Common myeloid progenitor, CD34-positive (primary cell): Measurements from ENCODE around the gene ANKS1A.

Experiments used
- CTCF ChIA-PET: fragments of 350-600 bp; sonication (Branson Sonifier 250); formaldehyde crosslinking; loops from one replicate; lab custom pipeline; 2021; ENCODE audit warnings: antibody characterized with exemption; lab: Charles Lee
- POLR2A ChIA-PET: fragments of 350-600 bp; sonication (Branson Sonifier 250); formaldehyde crosslinking; loops from one replicate; lab custom pipeline; 2021; ENCODE audit warnings: antibody characterized with exemption; lab: Charles Lee
- DNase-seq, 3 donors: peaks; one replicate each; pipeline versions ENCODE4 v3.0.0 to v3.0.0-alpha.2; 2013
- H3K27ac ChIP-seq, 2 experiments: 1 replicate in 1 of 2; 2 replicates in 1 of 2; pipeline ENCODE4 v1.7.0; 2013; ENCODE audit warnings: inconsistent platforms in 2 of 2, low read length in 2 of 2, mild to moderate bottlenecking in 2 of 2, low read depth in 1 of 2, moderate library complexity in 1 of 2; ENCODE audit not compliant: severe bottlenecking in 2 of 2, insufficient read depth in 1 of 2, poor library complexity in 1 of 2
- H3K27me3 ChIP-seq, 5 experiments: replicated peaks in 2 of 5; 1 replicate in 3 of 5; 2 replicates in 2 of 5; pipeline versions ENCODE4 v1.6.1 to v1.7.0; 2013; ENCODE audit warnings: low read length in 4 of 5, mild to moderate bottlenecking in 2 of 5, moderate library complexity in 2 of 5, inconsistent platforms in 1 of 5; ENCODE audit not compliant: insufficient read depth in 5 of 5, control insufficient read depth in 4 of 5
- H3K36me3 ChIP-seq, 4 experiments: 1 replicate in 2 of 4; 2 replicates in 2 of 4; pipeline versions ENCODE4 v1.6.1 to v1.7.0; 2013; ENCODE audit warnings: low read length in 3 of 4, control low read depth in 1 of 4, mild to moderate bottlenecking in 1 of 4; ENCODE audit not compliant: control insufficient read depth in 4 of 4, insufficient read depth in 4 of 4
- H3K4me1 ChIP-seq, 4 experiments: 1 replicate in 3 of 4; 2 replicates in 1 of 4; pipeline versions ENCODE4 v1.6.1 to v1.7.1; 2013; ENCODE audit warnings: low read length in 3 of 4, mild to moderate bottlenecking in 3 of 4, control low read depth in 1 of 4, inconsistent platforms in 1 of 4, moderate library complexity in 1 of 4; ENCODE audit not compliant: control insufficient read depth in 4 of 4, insufficient read depth in 4 of 4; ENCODE audit errors: control extremely low read depth in 1 of 4
- H3K4me3 ChIP-seq, 7 experiments: 1 replicate in 4 of 7; 2 replicates in 3 of 7; pipeline versions ENCODE4 v1.5.1 to v1.7.0; 2013; ENCODE audit warnings: mild to moderate bottlenecking in 7 of 7, low read length in 6 of 7, moderate library complexity in 6 of 7, inconsistent platforms in 2 of 7, low read depth in 2 of 7, control low read depth in 1 of 7; ENCODE audit not compliant: insufficient read depth in 4 of 7, control insufficient read depth in 1 of 7; ENCODE audit errors: extremely low read depth in 1 of 7
- H3K9me3 ChIP-seq, 5 experiments: 1 replicate in 4 of 5; 2 replicates in 1 of 5; pipeline versions ENCODE4 v1.6.1 to v1.7.1; 2013; ENCODE audit warnings: low read length in 4 of 5, mild to moderate bottlenecking in 2 of 5, inconsistent platforms in 1 of 5, low read depth in 1 of 5, moderate library complexity in 1 of 5; ENCODE audit not compliant: control insufficient read depth in 4 of 5, insufficient read depth in 2 of 5; ENCODE audit errors: control extremely low read depth in 1 of 5
- WGBS: methylation state at CpG from one replicate; pipeline ENCODE4 v1.1.5; 2013; ENCODE audit not compliant: insufficient coverage; 5-methylcytosine and 5-hydroxymethylcytosine counted together

The ANKS1A gene

DNA sequence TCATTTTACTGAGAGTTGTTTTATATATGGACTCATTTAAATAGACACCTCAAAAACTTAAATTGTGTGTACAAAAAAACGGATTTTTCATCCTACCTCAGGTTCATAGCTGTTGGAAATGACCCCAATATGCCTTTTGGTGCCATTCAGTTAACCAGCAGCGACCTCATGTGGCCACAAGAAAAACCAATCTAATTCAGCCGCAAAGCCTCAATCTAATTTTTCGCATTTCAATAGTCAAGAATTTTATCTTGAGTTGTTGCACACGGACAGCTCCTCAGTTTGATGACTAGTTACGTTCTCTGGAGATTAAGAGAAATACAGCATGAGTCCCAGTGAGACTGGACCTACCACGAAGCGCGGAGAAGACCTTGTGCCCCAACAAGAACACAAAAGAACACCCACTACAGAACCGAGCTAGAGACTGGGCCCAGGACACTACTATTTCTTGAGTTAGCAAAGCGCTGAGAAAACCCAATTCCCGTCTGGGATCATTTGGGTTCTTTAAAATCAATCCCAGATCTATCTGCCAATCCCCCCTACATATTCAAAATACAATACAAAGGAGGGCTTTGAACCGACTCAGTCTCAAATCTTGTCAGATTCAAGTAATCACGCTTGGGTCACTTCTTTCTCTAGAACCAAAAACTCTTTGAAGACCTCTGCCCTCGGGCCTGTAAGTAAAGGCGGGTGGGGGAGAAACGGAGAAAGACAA, 251.0 kb downstream of the ANKS1A start:
- WGBS: 35% methylated on average over 12 of the region's 17 CpGs
- H3K4me3 ChIP-seq: no peak overlapping the region
- H3K27me3 ChIP-seq: no peaks in the 10 kb centered on the region
- peaks cover 0 to 21% (median 13%) of the 10 kb centered on the region in 4 experiments for H3K4me1 ChIP-seq
- DNase-seq: peak; percentile 81 to 88 (median 83)
- POLR2A ChIA-PET: interaction anchor here (0.7 to 1.1 kb wide), 2 partner anchors 158 to 1116 kb away, joined by 3 read pairs; no protein-coding TSS in a partner anchor
- CTCF ChIA-PET: interaction anchor here (0.8 to 5.7 kb wide), 32 partner anchors 8 to 241 kb away, joined by 3 to 95 read pairs (median 4); no protein-coding TSS in a partner anchor
- H3K9me3 ChIP-seq: no peaks in the 10 kb centered on the region
- no peaks in the 10 kb centered on the region for H3K36me3 ChIP-seq
- H3K27ac ChIP-seq: no peak overlapping the region

DNA sequence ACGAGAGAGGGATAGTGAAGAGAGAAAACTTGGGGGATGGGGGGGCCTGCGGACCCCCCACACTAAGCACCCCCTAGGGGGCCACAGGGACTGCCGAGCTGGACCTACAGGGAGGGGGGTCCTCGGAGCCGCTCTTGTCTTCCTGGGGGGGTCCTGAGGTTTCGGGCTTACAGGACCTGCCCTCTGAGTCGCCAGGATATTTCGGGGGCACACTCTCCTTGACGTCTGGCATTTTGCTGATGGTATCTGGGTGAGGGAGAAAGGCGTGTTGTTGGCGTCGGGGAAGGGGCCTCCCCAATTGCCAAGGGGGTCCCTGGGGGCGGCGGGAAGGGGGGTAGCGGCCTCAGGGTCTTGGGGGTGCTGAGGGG, 251.6 kb downstream of the ANKS1A start:
- ChIA-PET POLR2A (interaction anchor here (1.1 kb wide), 1 partner anchor 158 kb away, joined by 3 read pairs; no protein-coding TSS in a partner anchor), CTCF (interaction anchor here (0.8 to 5.7 kb wide), 18 partner anchors 9 to 239 kb away, joined by 3 to 95 read pairs (median 4); no protein-coding TSS in a partner anchor)
- Histone ChIP-seq H3K27me3 (no peaks in the 10 kb centered on the region), H3K36me3 (no peaks in the 10 kb centered on the region), H3K4me3 (peak overlapping the region in 3 of 7 experiments; percentile 50 to 59 (median 55)), H3K4me1 (peaks cover 0 to 21% (median 13%) of the 10 kb centered on the region in 4 experiments), H3K9me3 (no peaks in the 10 kb centered on the region), H3K27ac (no peak overlapping the region)
- WGBS: 13% methylated on average over 11 of the region's 15 CpGs
- DNase-seq: no peak
